Measurements from ENCODE around the gene HES1.
A peak's percentile ranks its signal among the peaks of the same experiment; 100 is the strongest.
"Not testable (repeated sequence)": the region's sequence is repeated elsewhere in the genome, so short reads cannot be mapped to it uniquely, and the experiment has no call there.

Gene HES1

GRCh38 chr3:194139814-194140391 lies 4.0 kb downstream of the HES1 start:
- no peak for DNase-seq (ENCODE audit: low read depth in 2 of 3, low spot score in 1 of 3)

DNA sequence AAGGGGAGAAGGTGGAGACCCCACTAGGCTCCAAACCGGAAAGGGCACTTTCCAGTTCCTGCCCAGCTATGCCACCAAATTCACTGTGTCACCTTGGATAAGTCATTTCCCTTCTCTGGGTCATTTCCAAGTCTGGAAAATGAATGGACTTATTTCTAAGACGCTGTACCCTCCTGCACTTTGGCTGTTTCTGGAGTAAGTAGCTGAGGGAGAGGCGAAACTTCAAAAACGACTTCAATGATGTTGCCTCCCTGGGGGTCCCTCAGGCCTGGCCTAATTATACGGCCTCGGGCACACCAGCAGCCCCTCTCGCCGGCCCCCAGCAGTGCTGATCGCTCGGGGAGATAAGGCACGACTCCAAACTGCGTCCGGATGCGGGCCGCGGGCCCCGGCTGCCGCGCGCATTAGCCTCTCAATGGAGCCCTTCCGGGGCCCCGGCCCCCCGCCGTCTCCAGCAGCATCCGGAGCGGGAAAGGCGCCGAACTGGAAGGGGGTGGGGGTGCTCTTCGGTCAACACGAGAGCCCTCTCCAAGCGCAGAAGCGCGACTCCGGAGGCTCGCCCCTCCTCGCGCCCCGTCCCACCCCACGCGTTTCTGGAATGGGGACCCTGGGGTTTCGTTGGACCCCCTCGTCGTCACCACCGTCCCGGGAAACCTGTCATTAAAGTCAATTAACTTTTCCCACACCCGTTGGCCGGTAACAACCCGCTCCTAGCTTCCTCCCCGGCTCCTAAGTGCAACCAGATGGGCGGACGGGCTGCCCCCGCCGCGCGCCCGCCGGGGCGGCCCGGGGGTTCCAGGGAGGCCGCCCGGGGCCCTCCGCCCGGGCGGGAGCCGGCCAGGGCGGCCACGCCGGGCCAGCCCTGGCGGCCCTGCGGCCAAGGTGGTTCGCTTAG lies 4.8 kb downstream of the HES1 start:
- DNase-seq (ENCODE audit: low read depth in 2 of 3, low spot score in 1 of 3): no peak

DNA sequence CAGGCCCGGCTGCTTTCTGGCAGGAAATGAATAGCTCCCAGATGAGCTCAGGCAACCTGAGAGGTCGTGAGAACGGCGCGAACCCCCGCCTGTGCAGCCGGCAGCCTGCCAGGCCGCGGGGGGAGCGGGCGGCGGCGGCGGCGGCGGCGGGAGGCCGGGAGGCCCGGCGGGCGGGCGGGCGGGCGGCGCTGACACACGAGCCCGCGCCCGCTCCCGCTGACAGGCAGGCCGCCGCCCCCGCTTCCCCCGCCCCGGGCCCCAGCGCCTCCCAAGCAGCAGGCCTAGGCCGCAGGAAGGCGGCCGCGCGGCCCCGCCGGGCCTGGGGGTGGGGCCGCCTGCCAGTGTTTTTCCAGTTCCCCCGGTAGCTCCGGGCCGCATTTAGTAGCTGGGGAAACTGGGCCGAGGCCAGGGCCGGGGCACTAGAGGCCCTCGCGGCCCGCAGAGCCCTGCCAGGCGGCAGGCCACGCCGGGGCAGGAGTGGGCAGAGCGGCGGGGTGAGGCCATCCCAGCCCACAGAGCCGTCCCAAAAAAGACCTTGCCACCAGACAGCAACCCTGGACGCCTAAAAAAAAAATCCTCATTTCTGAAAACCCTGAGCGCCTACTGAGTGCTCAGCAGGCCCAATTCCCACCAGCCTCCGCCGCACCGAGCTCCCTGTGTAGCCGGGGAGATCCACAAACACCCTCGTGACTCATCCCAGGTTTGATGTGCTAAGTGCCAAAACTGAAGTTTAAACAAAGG lies 5.6 kb downstream of the HES1 start:
- peak in 2 of 3 donors; percentile 50 to 65 for DNase-seq (ENCODE audit: low read depth in 2 of 3, low spot score in 1 of 3)

DNA sequence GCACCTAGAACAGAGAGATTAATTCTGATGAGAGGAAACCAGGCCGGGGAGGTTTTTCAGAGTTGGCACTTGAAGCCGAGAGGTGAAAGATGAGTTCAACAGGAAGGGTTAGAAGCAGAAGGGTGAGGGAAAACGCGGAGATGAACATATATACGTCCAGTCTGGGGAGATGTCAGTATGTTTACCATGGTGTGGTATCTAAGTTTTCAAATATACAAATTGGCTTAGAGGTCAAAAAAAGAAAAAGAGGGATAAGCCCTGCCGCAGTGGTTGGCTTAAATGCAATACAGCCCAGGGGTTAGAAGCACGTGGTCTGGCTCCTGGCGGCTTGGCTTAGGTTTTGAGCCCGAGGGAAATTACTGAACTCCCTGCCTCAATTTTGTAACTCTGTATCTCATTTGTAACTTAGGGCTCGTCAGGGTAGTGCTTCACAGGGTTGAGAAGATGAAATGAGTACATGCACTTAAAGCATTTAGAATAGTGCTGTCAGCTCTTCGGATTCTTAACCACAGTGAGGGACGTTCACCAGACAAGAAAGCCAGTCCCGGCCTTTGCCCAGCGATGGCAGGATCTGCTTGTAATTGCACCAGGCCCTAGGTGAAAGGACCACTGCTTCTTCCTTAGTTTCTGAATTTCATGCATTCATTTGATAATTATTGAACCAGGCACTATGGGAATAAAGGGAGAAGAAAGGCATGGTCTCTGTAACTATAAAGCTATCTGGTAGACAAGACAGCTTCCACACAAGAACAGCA lies 6.4 kb downstream of the HES1 start:
- no peak for DNase-seq (ENCODE audit: low read depth in 2 of 3, low spot score in 1 of 3)

GRCh38 chr3:194145702-194146101 lies 9.8 kb downstream of the HES1 start:
- DNase-seq (ENCODE audit: low read depth in 2 of 3, low spot score in 1 of 3): no peak

GRCh38 chr3:194147679-194148078 lies 11.7 kb downstream of the HES1 start:
- no peak for DNase-seq (ENCODE audit: low read depth in 2 of 3, low spot score in 1 of 3)

DNA sequence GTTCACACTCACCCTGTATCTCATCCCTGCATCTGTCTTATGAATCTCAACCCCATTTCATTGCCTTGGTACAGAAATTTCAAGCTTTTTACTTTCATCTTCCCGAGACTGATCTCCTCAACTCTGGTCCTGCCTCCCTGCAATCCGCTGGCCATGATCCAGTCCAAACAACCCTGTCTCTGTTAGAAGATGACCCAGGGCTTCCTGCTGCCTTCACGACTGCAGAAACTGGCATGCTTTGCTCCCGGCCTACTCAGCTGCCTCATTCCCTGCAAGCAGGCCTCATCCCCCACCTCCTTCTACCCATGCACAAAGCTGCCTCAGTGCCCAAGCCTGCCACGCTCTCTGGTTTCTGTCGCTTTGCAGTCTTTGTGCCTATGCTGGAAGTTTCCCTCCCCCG lies 12.4 kb downstream of the HES1 start:
- DNase-seq (ENCODE audit: low read depth in 2 of 3, low spot score in 1 of 3): no peak

DNA sequence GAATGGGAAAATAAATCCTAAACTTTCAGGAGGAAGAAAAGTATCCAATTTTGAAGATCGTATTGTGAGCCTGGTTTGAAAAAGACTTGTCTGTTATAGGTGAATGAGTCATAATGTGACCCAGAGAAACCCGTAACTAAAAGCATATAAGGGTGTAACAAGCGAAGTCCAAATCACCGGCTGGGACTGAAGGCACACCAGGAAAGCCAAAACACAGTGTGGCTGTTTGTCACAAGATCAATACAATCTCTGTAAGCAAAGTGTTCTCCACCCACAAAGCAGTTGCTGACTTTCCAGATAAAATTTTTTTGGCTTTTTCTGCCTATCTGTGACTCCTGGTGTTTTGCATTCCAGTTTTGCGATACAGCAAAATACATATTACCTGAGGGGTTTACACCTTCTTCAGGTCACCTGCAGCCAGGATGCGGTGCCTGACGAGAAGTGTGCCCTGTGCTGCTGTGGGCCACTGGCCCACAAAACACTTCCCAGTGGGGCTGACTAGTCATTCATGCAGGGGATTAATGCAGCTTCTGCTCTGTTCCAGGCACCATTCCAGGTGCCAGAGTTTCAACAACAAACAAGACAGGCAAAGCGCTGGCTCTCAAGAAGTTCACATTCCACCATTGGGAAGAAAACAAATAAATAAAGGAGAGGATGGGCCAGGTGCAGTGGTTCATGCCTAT lies 14.4 kb downstream of the HES1 start:
- DNase-seq (ENCODE audit: low read depth in 2 of 3, low spot score in 1 of 3): no peak

GRCh38 chr3:194150935-194151302 lies 15.0 kb downstream of the HES1 start:
- DNase-seq (ENCODE audit: low read depth in 2 of 3, low spot score in 1 of 3): not testable (repeated sequence)

GRCh38 chr3:194154346-194154745 lies 18.4 kb downstream of the HES1 start:
- no peak for DNase-seq (ENCODE audit: low read depth in 2 of 3, low spot score in 1 of 3)

- DNase-seq (ENCODE audit: low read depth in 2 of 3, low spot score in 1 of 3): no peak
Observed at GRCh38 chr3:194156095-194156494, 20.1 kb downstream of the HES1 start.

DNA sequence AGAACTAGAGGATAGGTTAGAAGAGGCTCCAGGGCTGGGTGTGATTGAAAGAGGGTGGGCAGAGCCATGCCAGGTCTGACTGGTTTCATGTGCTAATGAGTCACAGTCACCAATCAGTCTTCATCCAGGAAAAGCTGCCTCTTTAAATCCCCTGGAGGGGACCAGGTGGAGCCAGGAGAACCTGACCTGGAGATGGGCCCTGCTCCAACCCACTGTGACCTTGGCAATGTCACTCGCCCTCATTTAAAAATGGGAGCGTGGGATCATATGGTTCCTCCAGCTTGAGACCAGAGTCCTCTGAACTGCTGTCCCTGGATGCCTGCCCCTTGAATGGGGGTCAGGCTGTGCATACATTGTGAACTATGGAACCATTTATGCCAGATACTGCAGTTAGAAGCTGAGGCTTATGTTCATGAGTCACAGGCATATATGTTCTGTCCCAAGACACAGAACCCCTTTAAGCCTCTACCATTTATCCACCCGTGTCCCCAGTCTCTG lies 23.0 kb downstream of the HES1 start:
- DNase-seq (ENCODE audit: low read depth in 2 of 3, low spot score in 1 of 3): no peak

GRCh38 chr3:194160158-194160557 lies 24.2 kb downstream of the HES1 start:
- no peak for DNase-seq (ENCODE audit: low read depth in 2 of 3, low spot score in 1 of 3)

GRCh38 chr3:194161131-194162045 lies 25.4 kb downstream of the HES1 start:
- no peak for DNase-seq (ENCODE audit: low read depth in 2 of 3, low spot score in 1 of 3)

GRCh38 chr3:194162070-194162678 lies 26.2 kb downstream of the HES1 start:
- no peak for DNase-seq (ENCODE audit: low read depth in 2 of 3, low spot score in 1 of 3)

DNA sequence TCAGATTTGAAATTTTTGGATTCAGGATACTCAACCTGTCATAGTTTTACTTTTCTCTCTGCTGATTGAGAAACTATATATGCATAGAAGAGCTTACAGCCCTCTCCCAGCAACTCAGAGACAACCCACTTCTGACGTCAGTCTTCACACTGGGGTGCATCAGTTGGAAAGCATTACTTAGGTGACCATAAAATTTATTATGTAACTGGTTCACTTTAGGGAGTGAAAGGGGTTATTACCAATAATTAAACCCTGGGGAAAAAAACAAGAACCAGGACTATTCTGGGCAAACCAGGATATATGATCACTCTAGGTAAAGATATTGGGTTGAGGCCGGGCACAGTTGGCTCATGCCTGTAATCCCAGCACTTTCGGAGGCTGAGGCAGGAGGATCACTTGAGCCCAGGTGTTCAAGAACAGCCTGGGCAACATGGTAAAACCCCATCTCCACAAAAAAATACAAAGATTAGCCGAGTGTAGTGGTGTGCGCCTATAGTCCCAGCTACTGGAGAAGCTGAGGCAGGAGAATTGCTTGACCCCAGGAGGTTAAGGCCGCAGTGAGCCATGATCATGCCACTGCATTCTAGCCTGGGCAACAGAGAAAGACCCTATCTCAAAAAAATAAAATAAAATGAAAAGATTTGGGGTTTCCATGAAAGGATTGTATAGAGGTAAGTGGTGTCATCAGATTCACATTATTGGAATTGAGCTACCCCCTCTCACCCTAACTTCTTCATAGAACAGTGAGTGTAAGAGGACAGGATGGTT lies 27.1 kb downstream of the HES1 start:
- DNase-seq (ENCODE audit: low read depth in 2 of 3, low spot score in 1 of 3): no peak

GRCh38 chr3:194163697-194164096 lies 27.7 kb downstream of the HES1 start:
- DNase-seq (ENCODE audit: low read depth in 2 of 3, low spot score in 1 of 3): no peak

GRCh38 chr3:194164861-194165260 lies 28.9 kb downstream of the HES1 start:
- DNase-seq (ENCODE audit: low read depth in 2 of 3, low spot score in 1 of 3): no peak
